K562 (cell line): ENCODE measurements around the gene MAP3K12. TPM values are rescaled to one million over a fixed set of nuclear protein-coding genes. Genes with fewer than 3 reads are reported as not detected.

Experiments used
- CAMTA2 ChIP-seq: fragments of 250-450 bp; sonication (Bioruptor Pico); conservative IDR thresholded peaks from 2 replicates; pipeline ENCODE4 v1.5.1; 2022
- KLF16 ChIP-seq: IDR thresholded peaks from 2 replicates; pipeline ENCODE4 v1.6.1; 2016; ENCODE audit warnings: antibody characterized with exemption
- NR1H2 ChIP-seq: sonication (generic); formaldehyde crosslinking; IDR thresholded peaks from 2 replicates; pipeline ENCODE4 v1.4.0; 2020; ENCODE audit warnings: mild to moderate bottlenecking, missing genetic modification reagents
- NR2C2 ChIP-seq, 2 experiments: fragments of 200-800 bp in 1 of 2; sonication (Bioruptor generic) in 1 of 2; sonication (generic) in 1 of 2; formaldehyde crosslinking in 1 of 2; IDR thresholded peaks; 2 replicates each; pipeline versions ENCODE4 v1.6.1 to v1.8.0; 2016 to 2022; ENCODE audit warnings: mild to moderate bottlenecking in 1 of 2, missing compliant biosample characterization in 1 of 2, missing genetic modification characterization in 1 of 2, missing genetic modification reagents in 1 of 2
- SMARCA4 ChIP-seq: fragments of 450-650 bp; IDR thresholded peaks from 2 replicates; pipeline ENCODE4 v1.6.1; 2016
- SPI1 ChIP-seq: IDR thresholded peaks from 2 replicates; pipeline ENCODE4 v1.6.1; 2011; ENCODE audit warnings: low read depth, low read length, control low read depth, borderline replicate concordance
- ZSCAN29 ChIP-seq: fragments of 450-650 bp; IDR thresholded peaks from 2 replicates; pipeline ENCODE4 v1.6.1; 2017
- polyA plus RNA-seq, 8 experiments: library from polyadenylated mRNA; depleted of rRNA in 4 of 8; stranded (reverse) in 5 of 8; unstranded in 3 of 8; fragments of >200 nt; fragmentation: Nextera tagmentation in 2 of 8; fragmentation: Illumina TruSeq in 1 of 8; extraction: Ambion mirVana in 2 of 8; extraction: Trizol in 1 of 8; gene quantifications; 2 replicates each; pipeline versions ENCODE4 v1.2.1 to v1.2.3, GENCODE V29; 2011 to 2014; ENCODE audit warnings: inconsistent platforms in 1 of 8, missing spikeins in 1 of 8
- total RNA-seq, 7 experiments: library from RNA; depleted of rRNA in 6 of 7; stranded (reverse); fragments of >200 nt in 6 of 7; fragmentation: Illumina TruSeq in 2 of 7; extraction: Trizol in 2 of 7; gene quantifications; 2 replicates each; pipeline versions ENCODE4 v1.2.1 to v1.2.3, GENCODE V29; 2011 to 2021; ENCODE audit warnings: low replicate concordance in 1 of 7
- TF ChIP-seq, protein P1 (sequence below): fragments of 450-650 bp; IDR thresholded peaks from 2 replicates; pipeline ENCODE4 v1.6.1; 2017; ENCODE audit warnings: mild to moderate bottlenecking, moderate library complexity
- TF ChIP-seq, protein P2 (sequence below): fragments of 250-450 bp; sonication (Bioruptor Pico); IDR thresholded peaks from 2 replicates; pipeline ENCODE4 v1.5.0; 2021; ENCODE audit warnings: mild to moderate bottlenecking, moderate library complexity
- TF ChIP-seq, protein P3 (sequence below), 2 experiments: fragments of 450-650 bp in 1 of 2; sonication (generic) in 1 of 2; formaldehyde crosslinking; conservative IDR thresholded peaks; 2 replicates each; pipeline versions ENCODE4 v1.4.0 to v1.8.1; 2020 to 2022; ENCODE audit warnings: mild to moderate bottlenecking in 1 of 2, missing genetic modification reagents in 1 of 2
- TF ChIP-seq, protein P4 (sequence below): fragments of 450-650 bp; IDR thresholded peaks from 2 replicates; pipeline ENCODE4 v1.6.1; 2016; ENCODE audit warnings: low read depth, mild to moderate bottlenecking, moderate library complexity
- TF ChIP-seq, protein P5 (sequence below): fragments of 250-450 bp; sonication (Bioruptor Pico); IDR thresholded peaks from 2 replicates; pipeline ENCODE4 v1.4.0; 2020; ENCODE audit warnings: borderline replicate concordance
- TF ChIP-seq, protein P6 (sequence below): fragments of 200-800 bp; sonication (Bioruptor generic); IDR thresholded peaks from 2 replicates; pipeline ENCODE4 v1.6.1; 2016; ENCODE audit warnings: missing genetic modification characterization, missing compliant biosample characterization

The MAP3K12 gene
- total and polyA plus RNA-seq, 9 of the 15 experiments (the other 6 are each of a cell fraction or from before 2014, with no cell fraction given), result 0.10 to 2.4 (median 1.6) TPM

DNA sequence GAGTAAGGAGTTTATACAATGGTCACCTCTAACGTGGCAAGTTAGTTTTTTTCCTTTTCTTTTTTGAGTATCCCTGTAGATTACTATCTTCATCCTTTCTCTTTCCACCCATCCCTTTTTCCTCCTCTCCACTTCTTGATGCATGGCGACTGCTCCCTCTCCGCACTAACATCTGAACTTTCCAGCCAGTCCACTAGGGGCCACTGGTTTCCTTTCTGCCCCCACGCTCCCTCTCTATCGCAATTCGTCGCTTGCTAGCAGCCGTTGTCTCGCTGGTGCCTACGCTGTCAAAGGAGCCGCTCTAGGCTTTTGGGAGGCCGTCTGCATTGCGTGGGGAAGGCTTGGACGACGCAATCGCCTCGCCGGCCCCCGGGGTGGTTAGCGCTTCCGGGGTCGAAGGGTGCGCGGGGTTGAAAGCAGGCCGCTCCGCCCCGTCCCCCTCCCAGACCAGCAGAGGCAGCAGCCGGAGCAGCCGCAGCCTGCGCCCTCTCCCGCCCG is 47.5 kb downstream of the MAP3K12 start, which contains the start of gene PCBP2 (continued):
- TF ChIP-seq, protein P1, sequence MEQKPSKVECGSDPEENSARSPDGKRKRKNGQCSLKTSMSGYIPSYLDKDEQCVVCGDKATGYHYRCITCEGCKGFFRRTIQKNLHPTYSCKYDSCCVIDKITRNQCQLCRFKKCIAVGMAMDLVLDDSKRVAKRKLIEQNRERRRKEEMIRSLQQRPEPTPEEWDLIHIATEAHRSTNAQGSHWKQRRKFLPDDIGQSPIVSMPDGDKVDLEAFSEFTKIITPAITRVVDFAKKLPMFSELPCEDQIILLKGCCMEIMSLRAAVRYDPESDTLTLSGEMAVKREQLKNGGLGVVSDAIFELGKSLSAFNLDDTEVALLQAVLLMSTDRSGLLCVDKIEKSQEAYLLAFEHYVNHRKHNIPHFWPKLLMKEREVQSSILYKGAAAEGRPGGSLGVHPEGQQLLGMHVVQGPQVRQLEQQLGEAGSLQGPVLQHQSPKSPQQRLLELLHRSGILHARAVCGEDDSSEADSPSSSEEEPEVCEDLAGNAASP, result no peak
- TF ChIP-seq ZSCAN29, result no peak
- peak; percentile 99 for TF ChIP-seq NR2C2 (CRISPR knock-in tag; IDR thresholded peaks at IDR 0.05)
- peak; percentile 99 for TF ChIP-seq NR2C2 (tag; IDR thresholded peaks at IDR 0.05)
- no peak for TF ChIP-seq KLF16
- no peak for TF ChIP-seq NR1H2 (CRISPR knock-in tag)
- TF ChIP-seq, protein P2, sequence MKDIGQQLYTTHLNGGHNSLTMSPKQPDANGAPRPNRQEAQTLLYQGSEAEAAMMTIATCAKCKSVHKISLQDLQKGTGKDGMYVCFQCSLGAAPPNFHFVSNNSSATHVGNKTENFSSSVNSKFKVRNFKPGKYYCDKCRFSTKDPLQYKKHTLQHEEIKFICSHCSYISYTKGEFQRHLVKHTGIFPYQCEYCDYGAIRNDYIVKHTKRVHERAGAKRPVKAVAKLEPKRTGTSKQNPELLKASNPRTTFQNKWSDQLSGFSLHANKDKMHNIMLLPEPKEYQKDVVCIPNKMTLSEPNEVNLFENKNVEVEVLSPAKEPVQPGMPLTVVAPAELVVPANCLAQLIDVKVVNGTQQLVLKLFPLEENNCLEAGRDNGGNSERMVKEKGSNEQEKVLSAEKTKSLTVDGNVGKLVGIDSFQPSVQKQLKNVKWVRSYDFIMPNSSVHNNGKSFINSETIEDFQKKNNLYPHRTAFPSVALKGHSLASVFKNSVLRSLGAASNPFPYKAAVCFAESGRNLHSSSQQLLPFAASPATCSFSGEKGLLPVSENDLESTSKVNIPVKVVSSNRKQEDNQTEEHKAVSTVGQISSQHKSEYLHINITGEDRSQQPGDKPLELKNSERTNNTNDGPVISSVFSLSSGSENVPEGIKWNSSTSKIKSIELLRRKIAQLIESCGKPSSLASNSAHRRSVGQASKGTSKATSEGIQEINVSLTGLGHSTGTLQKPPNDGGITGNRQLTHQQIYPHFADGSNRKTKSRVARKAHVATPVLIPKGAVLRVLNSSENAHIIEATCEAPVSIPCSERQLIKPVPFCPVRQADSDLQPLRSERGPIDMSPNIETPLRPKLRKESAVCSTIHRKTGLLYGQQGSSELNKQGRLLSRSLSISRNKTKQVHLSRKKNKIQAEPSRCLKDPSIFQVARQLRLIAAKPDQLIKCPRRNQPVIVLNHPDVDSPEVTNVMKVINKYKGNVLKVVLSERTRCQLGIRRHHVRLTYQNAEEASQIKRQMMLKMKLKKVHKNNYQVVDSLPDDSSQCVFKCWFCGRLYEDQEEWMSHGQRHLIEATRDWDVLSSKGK (CRISPR knock-in tag), result no peak
- peak; percentile 33; the same call in 1 of the 2 replicates for TF ChIP-seq SMARCA4
- TF ChIP-seq, protein P3, sequence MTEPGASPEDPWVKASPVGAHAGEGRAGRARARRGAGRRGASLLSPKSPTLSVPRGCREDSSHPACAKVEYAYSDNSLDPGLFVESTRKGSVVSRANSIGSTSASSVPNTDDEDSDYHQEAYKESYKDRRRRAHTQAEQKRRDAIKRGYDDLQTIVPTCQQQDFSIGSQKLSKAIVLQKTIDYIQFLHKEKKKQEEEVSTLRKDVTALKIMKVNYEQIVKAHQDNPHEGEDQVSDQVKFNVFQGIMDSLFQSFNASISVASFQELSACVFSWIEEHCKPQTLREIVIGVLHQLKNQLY (CRISPR knock-in tag; conservative IDR thresholded peaks at IDR 0.05), result no peak
- 0 out of 2 replicates have a peak, but pooled peaks have one; percentile 1 for TF ChIP-seq SPI1
- TF ChIP-seq CAMTA2 (CRISPR knock-in tag), result no peak
- TF ChIP-seq, protein P4, sequence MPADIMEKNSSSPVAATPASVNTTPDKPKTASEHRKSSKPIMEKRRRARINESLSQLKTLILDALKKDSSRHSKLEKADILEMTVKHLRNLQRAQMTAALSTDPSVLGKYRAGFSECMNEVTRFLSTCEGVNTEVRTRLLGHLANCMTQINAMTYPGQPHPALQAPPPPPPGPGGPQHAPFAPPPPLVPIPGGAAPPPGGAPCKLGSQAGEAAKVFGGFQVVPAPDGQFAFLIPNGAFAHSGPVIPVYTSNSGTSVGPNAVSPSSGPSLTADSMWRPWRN, result peak; percentile 46; the same call in 1 of the 2 replicates
- TF ChIP-seq, protein P5, sequence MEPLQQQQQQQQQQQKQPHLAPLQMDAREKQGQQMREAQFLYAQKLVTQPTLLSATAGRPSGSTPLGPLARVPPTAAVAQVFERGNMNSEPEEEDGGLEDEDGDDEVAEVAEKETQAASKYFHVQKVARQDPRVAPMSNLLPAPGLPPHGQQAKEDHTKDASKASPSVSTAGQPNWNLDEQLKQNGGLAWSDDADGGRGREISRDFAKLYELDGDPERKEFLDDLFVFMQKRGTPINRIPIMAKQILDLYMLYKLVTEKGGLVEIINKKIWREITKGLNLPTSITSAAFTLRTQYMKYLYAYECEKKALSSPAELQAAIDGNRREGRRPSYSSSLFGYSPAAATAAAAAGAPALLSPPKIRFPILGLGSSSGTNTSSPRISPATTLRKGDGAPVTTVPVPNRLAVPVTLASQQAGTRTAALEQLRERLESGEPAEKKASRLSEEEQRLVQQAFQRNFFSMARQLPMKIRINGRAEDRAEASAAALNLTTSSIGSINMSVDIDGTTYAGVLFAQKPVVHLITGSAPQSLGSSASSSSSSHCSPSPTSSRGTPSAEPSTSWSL (CRISPR knock-in tag), result no peak
- TF ChIP-seq, protein P6, sequence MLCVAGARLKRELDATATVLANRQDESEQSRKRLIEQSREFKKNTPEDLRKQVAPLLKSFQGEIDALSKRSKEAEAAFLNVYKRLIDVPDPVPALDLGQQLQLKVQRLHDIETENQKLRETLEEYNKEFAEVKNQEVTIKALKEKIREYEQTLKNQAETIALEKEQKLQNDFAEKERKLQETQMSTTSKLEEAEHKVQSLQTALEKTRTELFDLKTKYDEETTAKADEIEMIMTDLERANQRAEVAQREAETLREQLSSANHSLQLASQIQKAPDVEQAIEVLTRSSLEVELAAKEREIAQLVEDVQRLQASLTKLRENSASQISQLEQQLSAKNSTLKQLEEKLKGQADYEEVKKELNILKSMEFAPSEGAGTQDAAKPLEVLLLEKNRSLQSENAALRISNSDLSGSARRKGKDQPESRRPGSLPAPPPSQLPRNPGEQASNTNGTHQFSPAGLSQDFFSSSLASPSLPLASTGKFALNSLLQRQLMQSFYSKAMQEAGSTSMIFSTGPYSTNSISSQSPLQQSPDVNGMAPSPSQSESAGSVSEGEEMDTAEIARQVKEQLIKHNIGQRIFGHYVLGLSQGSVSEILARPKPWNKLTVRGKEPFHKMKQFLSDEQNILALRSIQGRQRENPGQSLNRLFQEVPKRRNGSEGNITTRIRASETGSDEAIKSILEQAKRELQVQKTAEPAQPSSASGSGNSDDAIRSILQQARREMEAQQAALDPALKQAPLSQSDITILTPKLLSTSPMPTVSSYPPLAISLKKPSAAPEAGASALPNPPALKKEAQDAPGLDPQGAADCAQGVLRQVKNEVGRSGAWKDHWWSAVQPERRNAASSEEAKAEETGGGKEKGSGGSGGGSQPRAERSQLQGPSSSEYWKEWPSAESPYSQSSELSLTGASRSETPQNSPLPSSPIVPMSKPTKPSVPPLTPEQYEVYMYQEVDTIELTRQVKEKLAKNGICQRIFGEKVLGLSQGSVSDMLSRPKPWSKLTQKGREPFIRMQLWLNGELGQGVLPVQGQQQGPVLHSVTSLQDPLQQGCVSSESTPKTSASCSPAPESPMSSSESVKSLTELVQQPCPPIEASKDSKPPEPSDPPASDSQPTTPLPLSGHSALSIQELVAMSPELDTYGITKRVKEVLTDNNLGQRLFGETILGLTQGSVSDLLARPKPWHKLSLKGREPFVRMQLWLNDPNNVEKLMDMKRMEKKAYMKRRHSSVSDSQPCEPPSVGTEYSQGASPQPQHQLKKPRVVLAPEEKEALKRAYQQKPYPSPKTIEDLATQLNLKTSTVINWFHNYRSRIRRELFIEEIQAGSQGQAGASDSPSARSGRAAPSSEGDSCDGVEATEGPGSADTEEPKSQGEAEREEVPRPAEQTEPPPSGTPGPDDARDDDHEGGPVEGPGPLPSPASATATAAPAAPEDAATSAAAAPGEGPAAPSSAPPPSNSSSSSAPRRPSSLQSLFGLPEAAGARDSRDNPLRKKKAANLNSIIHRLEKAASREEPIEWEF, result no peak
